Stimulated activated CD4-positive, alpha-beta T cell treated with anti-CD3 and anti-CD28 coated beads, Interleukin-1b, Interleukin-23, amount 100 ng/mL, for 4 hours (primary cell): ENCODE results near the gene CACNA1H.

Source experiments
- DNase-seq, 2 donors: peaks; one replicate each; pipeline ENCODE4 v3.0.0-alpha.2; 2020; ENCODE audit warnings: low read depth in 2 of 2

CACNA1H gene

GRCh38 chr16:1152651-1153259 lies at the start of gene CACNA1H:
CACNA1H (plus strand) TSS chr16:1153106; CDS start chr16:1153738, 632 bp downstream.
- peak; percentile 64 to 71 for DNase-seq

- DNase-seq, result no peak
Measured at GRCh38 chr16:1103636-1103980, 49.3 kb upstream of the CACNA1H start.

DNA sequence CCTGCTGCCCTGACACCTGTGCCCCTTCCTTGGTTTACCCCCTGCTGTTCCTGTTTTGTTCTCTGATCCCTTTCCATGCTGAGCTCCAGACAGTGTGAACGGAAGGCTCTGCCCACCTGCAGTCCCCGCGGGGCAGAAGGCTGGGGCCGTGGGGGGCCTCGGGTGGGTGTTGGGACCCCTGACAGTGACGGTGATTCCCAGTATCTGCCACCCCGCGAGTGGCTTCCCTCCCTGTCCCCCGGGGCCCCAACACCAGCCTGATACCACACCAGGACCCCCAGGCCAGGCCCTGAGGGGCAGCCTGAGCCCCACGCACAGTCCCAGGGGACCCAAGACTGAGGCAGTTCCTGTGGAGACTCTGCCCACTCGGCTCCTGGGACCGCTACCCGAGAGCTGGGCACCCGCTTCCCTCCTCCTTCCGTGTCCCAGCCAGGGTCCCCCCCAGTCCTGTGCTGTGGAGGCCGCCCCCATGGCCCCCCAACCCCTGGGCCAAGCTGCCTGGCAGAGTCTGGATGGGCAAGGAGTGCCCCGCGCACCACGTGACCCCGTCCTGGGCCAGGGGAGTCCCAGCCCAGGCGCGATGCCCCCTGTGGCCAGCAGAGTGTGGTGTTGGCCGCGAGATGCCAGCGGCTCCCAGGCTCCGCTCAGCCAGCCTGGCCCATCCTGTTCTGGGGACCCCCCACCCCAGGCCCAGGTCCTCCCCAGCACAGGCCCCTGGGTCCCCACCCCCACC lies 46.9 kb upstream of the CACNA1H start:
- peak; percentile 29 to 35 for DNase-seq

DNA sequence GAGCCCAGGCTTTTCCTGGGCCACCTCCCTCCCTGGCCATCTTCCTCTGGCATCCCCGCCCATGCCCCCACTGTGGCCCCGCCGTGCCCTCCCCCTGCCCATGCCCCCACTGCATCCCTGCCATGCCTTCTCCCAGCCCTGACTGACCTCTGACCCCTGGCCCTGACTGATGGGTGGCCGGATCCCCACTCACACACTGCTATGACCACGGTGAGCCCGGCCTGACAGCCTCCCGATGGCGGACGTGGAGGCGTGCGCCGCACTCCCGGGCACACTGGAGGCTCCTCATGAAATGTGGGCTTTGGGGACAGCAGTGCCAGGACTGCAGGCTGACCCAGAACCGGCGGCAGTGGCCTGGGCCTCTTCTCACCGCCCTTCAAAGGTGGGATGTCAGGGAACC lies 46.2 kb upstream of the CACNA1H start:
- no peak for DNase-seq

DNA sequence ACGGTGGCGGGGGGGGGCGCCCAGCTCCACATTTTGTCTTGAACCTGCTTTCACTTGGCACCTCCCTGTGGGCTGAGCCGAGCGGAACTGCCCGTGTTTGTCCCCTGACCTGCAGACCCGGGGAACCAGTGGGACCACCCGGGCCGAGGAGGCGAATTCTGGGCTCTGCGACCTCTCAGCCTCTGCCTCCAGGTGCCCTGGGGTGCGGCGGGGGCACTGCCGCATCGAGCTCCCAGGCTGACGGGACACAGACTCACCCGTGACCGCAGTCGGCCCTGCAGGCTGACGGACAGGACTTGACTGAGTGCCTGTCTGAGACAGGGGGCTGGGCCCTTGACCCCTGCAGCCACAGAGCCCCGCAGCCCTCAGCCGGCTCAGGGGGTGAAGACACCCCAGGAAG lies 45.8 kb upstream of the CACNA1H start:
- no peak for DNase-seq

DNA sequence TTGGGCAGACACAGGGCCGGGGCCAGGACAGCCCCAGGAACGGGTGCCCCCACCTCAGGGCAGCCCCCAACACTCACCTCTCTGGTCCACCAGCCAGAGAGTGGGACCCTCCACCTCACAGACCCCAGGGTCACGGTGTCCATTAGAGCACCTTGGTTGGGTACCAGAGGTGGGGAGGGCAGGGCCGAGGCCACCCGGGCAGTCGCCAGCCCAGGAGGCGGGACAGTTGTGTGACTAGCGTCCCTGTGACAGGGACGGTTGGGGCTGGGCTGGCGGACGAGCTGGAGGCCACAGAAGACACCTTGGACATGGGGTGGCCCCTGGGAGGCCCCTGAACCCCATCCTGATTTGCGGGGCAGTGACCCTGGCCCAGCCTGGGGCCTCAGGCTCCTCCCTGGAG lies 45.2 kb upstream of the CACNA1H start:
- DNase-seq, result no peak

DNA sequence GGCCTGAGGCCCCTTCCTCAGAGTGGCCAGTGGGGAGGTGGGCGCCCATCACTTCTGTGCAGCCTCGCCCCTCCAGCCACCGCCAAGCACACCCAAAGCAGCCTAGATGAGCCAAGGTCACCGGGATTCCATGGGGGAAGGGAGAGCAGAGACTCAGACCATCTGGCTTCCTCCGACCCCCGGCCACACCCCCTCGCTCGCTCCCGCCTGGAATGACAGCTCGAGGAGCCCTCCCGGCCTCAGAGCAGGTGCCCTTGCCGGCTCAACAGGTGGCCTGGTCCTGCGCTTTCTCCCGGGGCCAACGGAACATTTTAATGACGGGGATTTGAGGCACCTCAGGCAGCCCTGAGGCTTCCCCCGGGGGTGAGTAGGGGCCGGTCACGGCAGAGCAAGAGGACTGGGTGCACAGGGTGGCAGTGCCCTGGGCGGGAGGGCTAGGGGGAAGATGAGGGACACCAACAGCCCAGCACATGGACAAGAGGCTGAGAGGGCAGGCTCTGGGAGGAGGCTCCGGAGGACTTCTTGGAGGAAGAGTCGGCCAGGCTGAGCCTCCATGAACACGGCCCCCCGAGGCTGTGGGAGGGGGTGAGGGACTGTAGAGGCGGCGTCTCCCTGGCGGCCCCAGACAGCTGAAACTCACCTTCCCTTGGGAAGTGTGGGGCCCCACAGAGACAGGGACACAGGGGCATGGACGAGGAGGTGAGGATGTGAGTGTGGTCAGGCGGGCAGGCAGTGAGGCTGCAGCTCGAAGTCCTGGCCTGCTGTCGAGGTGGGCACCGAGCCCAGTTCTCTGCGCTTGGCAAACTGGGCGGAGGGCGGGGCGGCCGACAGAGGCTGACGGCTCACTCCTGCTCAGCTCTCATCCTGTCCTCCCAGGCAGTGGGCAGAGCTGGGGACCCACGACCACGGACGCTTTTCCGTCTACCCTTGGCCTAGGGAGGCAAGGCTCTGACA lies 44.3 kb upstream of the CACNA1H start:
- no peak for DNase-seq

GRCh38 chr16:1109648-1110047 lies 43.3 kb upstream of the CACNA1H start:
- no peak for DNase-seq

GRCh38 chr16:1112506-1113184 lies 40.3 kb upstream of the CACNA1H start:
- no peak for DNase-seq

- DNase-seq, result no peak
Measured at GRCh38 chr16:1113489-1113888, 39.4 kb upstream of the CACNA1H start.

DNA sequence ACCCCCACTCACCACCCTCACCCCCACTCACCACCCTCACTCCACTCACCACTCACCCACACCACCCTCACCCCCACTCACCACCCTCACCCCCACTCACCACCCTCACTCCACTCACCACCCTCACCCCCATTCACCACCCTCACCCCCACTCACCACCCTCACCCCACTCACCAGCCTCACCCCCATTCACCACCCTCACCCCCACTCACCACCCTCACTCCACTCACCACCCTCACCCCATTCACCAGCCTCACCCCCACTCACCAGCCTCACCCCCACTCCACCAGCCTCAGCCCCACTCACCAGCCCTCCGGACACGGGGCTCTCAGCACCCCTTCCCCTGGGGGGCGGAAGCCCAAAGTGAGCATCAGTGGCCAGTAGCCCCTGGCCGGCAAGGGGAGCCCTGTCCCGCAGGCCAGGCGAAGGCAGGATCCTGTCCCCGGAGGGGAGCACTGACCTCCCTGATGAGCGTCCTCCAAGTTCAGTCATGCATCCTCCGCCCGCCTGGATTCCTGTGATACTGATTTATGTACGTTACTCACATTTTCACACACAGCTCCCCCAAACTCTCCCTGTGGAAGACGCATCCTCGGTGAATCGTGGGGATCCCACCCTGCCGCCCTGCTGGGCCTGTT lies 38.9 kb upstream of the CACNA1H start:
- no peak for DNase-seq

DNA sequence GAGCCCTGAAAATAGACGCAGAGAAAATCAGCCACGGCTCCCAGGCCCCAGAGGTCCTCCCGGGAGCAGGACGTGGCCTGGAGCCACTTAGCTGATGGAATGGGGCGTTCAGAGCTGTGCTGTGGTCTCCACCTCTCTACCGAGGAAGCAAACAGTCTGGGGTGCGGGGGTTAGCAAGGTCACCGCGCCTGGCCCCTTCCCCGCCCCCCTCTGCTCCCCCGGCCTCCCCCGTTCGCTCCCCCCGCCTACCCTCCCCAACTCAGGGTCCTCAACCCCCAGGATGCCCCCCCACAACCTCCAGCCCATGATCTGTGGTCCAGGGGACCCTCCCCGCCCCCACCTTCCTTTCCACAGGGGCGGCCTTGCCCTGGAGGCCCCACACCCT lies 36.2 kb upstream of the CACNA1H start:
- DNase-seq, result no peak

- no peak for DNase-seq
Measured at GRCh38 chr16:1117176-1117900, 35.6 kb upstream of the CACNA1H start.

GRCh38 chr16:1117926-1118325 lies 35.0 kb upstream of the CACNA1H start:
- DNase-seq, result no peak

- DNase-seq, result no peak
Measured at GRCh38 chr16:1119129-1119528, 33.8 kb upstream of the CACNA1H start.

- no peak for DNase-seq
Measured at GRCh38 chr16:1119766-1120576, 32.9 kb upstream of the CACNA1H start.

DNA sequence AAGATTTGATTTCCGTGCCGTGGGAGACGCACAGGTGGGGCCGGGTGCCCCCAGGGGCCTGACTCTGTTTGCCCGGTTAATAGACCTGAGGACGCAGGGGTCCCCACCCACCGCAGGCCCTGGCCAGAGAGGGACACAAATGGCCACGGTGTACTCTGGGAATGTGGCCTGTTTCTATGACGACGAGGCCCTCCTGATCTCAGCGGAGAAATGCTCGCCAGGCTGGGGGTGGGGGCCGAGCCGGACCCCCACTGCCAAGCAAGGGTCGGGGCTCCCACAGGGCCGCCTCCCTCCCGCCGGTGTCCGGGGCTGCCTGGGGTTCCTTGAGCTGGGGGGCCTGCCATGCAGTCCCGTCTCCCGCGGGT lies 32.3 kb upstream of the CACNA1H start:
- no peak for DNase-seq

DNA sequence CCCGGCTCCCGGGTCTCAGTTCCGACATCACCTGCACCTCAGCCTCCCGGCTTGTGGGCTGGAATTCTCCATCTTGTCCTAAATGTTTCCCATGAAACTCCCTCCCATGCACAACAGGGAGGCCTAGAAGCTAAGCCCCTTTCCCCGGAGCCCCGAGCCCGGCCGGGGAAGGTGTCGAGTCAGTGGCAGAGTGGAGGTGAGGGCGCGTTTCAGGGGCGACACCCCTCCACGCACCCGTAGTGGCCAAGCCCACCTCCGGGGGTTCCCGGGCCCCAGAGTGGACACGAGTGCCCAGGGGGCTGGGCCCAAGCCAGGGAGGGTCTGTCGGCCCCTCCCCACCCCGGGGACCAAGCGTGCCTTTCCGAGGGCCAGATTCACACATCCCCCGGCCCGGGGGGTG lies 31.9 kb upstream of the CACNA1H start:
- no peak for DNase-seq

DNA sequence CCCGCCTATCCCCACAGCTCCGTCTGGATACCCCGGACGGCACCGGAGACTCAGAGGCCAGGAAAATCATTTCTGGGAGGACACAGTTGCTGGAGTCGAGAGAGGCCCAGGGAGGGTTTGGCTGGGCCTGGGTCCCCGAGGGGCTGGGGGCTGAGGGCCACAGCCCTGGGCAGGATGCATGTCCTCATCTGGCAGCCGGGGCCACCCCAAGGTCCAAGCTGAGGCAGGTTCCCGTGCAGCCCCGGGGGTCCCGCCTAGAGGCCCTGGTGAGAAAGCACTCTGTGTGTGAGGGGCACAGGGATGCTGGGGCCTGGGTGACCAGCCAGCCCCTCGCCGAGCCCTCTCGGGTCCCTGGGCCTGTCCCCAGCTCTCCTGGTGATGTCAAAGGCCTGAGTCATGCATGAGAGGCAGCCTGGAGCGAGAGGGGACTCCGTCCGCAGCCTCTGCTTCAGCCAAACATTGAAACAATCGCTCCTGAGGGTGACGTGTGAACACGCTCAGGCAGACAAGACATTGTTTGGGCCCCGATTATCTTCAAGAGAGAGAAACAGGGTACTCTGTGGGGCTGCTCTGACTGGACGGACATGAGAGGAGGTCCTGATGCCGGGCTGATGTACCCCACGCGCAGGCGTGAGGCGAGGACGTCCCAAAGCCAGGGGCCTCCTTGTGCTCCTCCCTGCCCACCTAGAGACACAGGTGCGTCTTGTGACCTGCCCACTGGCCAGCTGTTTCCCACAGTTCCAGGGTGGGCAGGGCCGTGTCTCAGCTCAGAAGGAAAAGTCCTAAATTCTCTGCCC lies 31.1 kb upstream of the CACNA1H start:
- DNase-seq, result no peak
